ENCODE data around the gene THRSP.

THRSP gene

DNA sequence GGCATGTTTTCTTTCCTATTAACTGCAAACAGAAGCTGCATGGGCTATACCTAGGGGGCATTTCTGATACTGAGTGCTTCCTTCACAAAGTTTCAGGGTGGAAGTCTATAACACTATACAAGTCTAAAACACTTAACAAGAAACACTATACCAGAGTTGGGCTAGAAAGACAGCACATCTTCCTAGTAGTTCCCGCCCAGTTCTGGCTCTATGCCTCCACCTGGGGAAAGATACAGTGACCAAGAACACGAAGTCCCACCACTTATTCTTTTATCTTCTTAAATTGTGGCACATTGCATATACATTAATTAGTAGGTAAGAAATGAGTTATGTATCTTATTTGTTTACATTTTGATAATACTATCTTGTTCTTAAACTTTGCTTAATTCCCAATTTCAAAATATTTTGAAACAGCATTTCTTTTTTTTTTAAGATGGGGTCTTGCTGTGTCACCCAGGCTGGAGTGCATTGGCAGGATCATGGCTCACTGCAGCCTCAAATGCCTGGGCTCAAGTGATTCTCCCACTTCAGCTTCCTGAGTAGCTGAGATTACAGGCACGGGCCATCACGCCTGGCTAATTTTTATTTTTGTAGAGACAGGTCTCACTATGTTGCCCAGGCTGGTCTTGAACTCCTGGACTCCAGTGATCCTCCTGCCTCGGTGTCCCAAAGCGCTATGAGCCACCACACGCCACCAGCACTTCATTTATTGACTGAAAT is 34.2 kb downstream of the THRSP start:
- DNase-seq (ENCODE audit: low read depth in 2 of 2): no peak

- no peak for DNase-seq (ENCODE audit: low read depth in 2 of 2)
Observed at GRCh38 chr11:78099666-78100065, 36.0 kb downstream of the THRSP start.

DNA sequence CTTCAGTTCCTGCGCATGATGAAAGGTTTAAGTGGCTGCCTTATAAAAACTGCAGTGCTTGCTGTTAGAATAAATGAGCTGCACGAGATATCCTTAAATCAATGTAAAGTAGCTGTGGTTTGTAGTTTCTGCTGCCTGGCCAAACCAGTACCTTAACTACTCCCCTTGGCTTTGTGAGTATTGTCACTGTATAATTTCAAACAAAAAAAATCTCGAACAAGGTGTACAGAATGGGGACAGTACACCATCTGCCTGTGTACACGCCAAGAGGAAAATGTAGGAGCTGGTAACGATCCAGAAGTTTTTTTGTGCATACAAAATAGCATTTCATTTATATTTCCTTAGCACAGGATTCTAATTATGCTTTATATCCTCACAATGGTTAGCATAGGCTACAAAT is 36.6 kb downstream of the THRSP start:
- no peak for DNase-seq (ENCODE audit: low read depth in 2 of 2)

DNA sequence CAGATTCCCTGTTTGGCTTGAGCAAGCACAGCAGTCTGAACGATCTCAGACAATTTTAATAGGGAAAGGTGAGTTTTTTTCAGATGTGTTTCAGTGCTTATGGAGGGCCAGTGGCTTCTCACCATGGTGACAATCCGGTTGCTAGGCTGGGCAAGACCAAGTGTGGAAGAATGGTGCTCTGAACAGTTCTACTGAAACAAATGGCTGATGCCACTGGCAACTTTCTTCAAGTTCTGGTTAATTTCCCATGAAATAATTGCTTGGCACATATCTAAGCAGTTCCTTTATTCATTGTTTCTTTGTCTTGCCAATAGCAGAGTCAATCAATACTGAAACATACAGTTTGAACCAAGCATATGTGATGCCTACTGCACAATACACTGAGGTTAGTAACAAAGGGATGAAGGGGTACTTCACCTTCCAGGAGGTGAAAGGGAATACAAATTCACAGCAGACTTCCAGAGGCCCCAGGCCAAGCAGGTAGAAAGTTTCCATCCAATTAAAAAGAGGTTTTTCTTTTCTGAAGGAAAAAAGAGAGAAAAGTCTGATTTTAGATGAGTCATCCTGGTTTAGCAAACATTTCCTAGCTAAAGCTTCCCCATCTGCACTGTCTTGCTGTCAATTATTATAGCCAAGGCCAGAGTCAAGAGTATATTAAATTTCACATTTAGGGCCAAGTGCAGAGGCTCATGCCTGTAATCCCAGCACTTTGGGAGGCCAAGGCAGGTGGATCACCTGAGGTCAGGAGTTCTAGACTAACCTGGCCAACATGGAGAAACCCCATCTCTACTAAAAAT is 37.2 kb downstream of the THRSP start:
- DNase-seq (ENCODE audit: low read depth in 2 of 2): no peak

- DNase-seq (ENCODE audit: low read depth in 2 of 2): no peak
Observed at GRCh38 chr11:78109081-78110015, 45.7 kb downstream of the THRSP start.

DNA sequence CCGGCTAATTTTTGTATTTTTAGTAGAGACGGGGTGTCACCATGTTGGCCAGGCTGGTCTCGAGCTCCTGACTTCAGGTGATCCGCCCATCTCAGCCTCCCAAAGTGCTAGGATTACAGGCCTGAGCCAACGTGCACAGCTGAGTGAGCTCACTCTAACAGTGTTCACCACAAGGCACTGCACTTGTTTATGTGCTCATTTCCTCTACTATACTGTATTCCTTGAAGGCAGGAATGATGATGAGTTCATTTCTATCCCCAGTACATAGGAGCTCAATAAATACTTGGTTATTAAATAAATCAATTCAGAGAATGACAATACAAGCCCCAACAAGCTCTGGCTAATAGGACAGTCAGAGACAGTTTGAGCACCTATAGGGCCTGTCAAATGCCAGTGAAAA is 46.7 kb downstream of the THRSP start:
- DNase-seq (ENCODE audit: low read depth in 2 of 2): no peak

DNA sequence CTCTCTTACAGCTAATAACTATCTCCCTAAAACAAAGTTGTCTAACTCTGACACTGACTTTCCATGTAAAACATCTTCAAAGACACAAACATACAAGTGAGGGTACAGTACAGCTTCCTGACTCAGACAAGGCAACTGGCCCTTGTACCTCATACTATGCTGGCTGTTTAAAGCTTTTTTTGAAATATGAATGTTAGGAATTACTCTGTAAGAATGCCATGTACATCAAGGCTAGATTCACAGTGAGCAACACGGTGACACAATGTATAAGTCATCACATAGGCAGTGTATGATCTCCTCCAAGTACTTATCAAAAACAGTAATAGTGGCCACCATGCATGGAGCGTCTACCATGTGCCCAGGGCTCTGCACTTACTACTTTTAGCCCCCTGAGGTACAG is 47.2 kb downstream of the THRSP start:
- DNase-seq (ENCODE audit: low read depth in 2 of 2): no peak

DNA sequence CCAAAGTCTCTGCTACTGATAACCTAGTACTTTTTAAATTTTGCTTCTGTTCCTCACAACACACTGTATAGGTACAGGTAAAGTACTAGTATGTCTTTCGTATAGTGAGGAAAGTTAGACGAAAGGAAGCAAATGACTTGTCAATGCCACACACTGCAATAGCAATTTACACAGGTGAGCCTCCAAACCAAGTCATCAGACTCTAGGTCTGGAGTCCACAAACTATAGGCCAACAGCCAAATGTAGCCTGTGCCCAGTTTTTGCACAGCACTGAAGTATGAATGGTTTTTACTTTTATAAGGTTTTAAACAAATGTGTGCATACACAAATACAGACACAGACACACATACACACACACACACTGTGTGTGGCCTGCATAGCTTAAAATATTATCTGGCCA is 47.6 kb downstream of the THRSP start:
- no peak for DNase-seq (ENCODE audit: low read depth in 2 of 2)

DNA sequence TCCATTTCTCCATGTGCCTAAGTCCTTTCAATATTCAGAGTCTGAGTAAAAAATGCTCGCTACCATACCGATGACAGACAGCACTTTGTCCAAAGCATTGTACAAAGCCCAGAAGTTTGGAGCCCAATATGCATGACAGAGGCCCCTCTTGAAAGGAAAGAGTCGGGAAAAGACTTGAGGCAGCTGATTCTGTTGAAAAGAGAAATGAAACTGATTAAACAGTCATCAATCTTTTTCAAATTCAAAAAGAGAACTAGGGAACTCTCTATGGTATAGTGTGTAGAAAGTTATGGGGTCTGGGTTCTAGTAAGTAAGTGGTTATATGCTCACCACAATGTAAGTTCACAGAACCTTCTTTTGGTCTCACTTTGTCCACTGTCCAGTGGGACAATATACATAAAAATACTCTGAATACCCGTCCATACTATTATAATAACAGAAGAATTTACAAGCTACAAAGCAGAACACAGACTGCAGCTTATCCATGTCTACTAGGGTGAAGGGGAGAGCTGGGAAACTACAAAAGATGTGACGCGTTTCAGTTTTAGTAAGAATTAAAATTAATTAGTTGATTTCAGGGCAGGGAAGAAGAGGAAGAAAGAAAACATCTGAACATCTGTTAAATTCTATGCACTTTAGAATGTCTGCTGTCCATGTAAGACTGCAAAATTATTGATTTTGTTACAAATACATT is 49.1 kb downstream of the THRSP start:
- no peak for DNase-seq (ENCODE audit: low read depth in 2 of 2)
